Ovary (tissue), 9 donors: ENCODE data around the gene CALML5. TPM values are rescaled to one million over a fixed set of nuclear protein-coding genes. Genes with fewer than 3 reads are reported as not detected.

Experiments used
- DNase-seq, 5 donors: peaks; one replicate each; pipeline ENCODE4 v3.0.0-alpha.2; 2019 to 2020
- H3K27ac ChIP-seq, 2 donors: fragments of 200-600 bp; one replicate each; pipeline versions ENCODE4 v1.5.1 to v1.8.0; 2019 to 2022
- H3K27me3 ChIP-seq: fragments of 200-600 bp; one replicate; pipeline ENCODE4 v1.8.0; 2022
- H3K36me3 ChIP-seq: fragments of 200-600 bp; sonication (generic); one replicate; pipeline ENCODE4 v1.5.1; 2019
- H3K4me1 ChIP-seq: one replicate; pipeline ENCODE4 v1.8.1; 2013; ENCODE audit warnings: mild to moderate bottlenecking, moderate library complexity; ENCODE audit not compliant: insufficient read depth
- H3K4me3 ChIP-seq: fragments of 200-600 bp; sonication (generic); one replicate; pipeline ENCODE4 v1.5.1; 2017
- H3K9me3 ChIP-seq, 2 donors: fragments of 200-600 bp in 1 of 2; sonication (generic) in 1 of 2; one replicate each; pipeline versions ENCODE4 v1.5.1 to v1.8.1; 2013 to 2019; ENCODE audit warnings: mild to moderate bottlenecking in 1 of 2, moderate library complexity in 1 of 2
- EP300 ChIP-seq: sonication (generic); formaldehyde crosslinking; IDR thresholded peaks from one replicate; pipeline ENCODE4 v1.6.1; 2017; ENCODE audit warnings: antibody characterized with exemption
- POLR2A ChIP-seq: fragments of 450-650 bp; IDR thresholded peaks from one replicate; pipeline ENCODE4 v1.6.1; 2017; ENCODE audit warnings: antibody characterized with exemption, mild to moderate bottlenecking, moderate library complexity
- WGBS, 3 donors: extraction: QIAGEN DNeasy Blood & Tissue Kit in 1 of 3; methylation state at CpG; one replicate each; pipeline versions ENCODE4 v1.1.5 to v1.1.7; 2013 to 2017; 5-methylcytosine and 5-hydroxymethylcytosine counted together
- intact Hi-C, 4 donors: fragments of 100-400 bp; cut with DNase I; formaldehyde crosslinking; loops; one replicate each; pipeline versions ENCODE4 v1.11.0 to v1.15.1; 2022 to 2023
- polyA plus RNA-seq, 2 donors: library from polyadenylated mRNA; stranded (reverse); fragments of 200-250 nt in 1 of 2; fragments of 350-450 nt in 1 of 2; fragmentation: Illumina TruSeq in 1 of 2; extraction: RNeasy Lipid Tissue Mini Kit (QIAGEN cat#74804) in 1 of 2; gene quantifications; one replicate each; pipeline ENCODE4 v1.2.3, GENCODE V29; 2013 to 2014
- total RNA-seq, 7 donors: library from RNA; depleted of rRNA in 2 of 7; stranded (reverse); fragments of >200 nt in 2 of 7; fragmentation: NEBNext Ultra II Directional in 3 of 7; extraction: Animal tissue kit (Norgen Biotek cat#: 25700) in 3 of 7; gene quantifications; one replicate each; pipeline versions ENCODE4 v1.1.0 to v1.2.4, GENCODE V29; 2016 to 2023
- TF ChIP-seq, protein P1 (sequence below), 3 donors: fragments of 450-650 bp in 2 of 3; fragments of 200-600 bp in 1 of 3; IDR thresholded peaks; one replicate each; pipeline versions ENCODE4 v1.5.1 to v1.8.0; 2016 to 2022; ENCODE audit warnings: antibody characterized with exemption in 3 of 3, mild to moderate bottlenecking in 1 of 3
- donor health status: DM: no; HTN: no; CAD: no; lungs with moderate emphysema.
- donor health status: DM: no; HTN: no; CAD: no.
- donor health status: Bipolar disorder and iron deficiency.
- donor health status: DM: yes; HTN: yes; CAD: no.
- donor health status: DM: no; HTN: no; CAD: no.
- donor health status: DM: yes; HTN: yes; CAD: no.

The CALML5 gene
- total and polyA plus RNA-seq, 9 donors = 1.7 TPM; not detected in 8

DNA sequence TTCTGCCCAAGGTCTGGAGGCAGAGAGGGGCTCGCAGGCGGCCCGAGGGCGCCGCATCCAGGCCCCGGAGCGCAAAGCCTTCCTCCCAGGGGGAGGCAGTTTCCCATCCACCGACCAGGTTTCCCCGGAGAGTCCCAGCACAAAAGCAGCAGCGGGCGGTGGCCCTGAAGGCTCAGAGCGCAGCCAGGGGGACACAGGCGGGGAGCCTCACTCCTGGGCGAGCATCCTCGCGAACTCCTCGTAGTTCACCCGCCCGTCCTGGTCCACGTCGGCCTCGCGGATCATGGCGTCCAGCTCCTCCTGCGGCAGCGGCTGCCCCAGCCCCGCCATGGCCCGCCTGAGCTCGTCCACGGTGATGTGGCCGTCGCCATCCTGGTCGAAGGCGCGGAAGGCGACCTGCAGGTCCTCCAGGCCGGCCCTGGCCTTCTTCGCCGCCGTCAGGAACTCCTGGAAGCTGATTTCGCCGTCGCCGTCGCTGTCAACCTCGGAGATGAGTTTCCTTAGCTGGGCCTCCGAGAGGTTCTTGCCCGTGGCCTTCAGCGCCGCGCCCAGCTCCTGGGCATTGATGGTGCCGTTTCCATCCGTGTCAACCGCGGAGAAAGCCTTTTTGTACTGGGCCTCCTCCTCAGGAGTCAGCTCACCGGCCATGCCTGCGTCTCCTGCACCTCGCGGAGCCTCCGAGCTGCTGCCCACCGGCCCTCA is 428 bp downstream of the CALML5 start:
- H3K36me3 ChIP-seq = no peaks in the 10 kb centered on the region

DNA sequence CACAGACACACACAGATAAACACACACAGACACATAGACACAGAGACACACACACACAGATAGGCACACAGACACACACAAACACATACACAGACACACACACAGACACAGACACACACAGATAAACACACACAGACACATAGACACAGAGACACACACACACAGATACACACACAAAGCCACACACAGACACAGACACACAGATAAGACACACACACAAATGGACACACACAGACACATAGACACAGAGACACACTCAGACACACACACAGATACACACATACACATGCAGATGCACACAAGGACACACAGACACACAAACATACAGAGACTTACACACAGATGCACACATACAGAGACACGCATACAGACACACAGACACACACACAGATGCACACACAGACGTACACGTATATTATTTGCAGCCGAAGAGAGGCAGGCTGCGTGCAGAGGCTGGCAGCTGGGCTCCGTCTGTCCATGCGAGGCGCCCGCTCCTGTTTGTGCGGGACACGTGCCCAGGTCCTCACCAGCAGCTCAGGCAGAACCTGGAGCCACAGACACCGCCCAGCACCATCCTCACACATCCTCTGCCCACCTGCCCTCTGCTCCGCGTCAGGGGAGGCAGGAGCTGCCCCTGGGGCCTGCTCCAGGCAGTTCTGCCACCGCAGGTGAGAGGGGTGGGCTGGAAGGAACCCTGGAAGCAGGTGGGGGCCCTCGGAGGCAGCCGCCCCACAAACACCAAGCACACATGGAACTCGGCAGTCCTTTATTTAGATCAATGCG is 1.2 kb downstream of the CALML5 start:
- TF ChIP-seq EP300 (no peak), POLR2A (no peak)
- TF ChIP-seq, protein P1, sequence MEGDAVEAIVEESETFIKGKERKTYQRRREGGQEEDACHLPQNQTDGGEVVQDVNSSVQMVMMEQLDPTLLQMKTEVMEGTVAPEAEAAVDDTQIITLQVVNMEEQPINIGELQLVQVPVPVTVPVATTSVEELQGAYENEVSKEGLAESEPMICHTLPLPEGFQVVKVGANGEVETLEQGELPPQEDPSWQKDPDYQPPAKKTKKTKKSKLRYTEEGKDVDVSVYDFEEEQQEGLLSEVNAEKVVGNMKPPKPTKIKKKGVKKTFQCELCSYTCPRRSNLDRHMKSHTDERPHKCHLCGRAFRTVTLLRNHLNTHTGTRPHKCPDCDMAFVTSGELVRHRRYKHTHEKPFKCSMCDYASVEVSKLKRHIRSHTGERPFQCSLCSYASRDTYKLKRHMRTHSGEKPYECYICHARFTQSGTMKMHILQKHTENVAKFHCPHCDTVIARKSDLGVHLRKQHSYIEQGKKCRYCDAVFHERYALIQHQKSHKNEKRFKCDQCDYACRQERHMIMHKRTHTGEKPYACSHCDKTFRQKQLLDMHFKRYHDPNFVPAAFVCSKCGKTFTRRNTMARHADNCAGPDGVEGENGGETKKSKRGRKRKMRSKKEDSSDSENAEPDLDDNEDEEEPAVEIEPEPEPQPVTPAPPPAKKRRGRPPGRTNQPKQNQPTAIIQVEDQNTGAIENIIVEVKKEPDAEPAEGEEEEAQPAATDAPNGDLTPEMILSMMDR (IDR thresholded peaks at IDR 0.05) = no peak
- no peaks in the 10 kb centered on the region for H3K27me3 ChIP-seq
- H3K4me3 ChIP-seq = no peak overlapping the region
- DNase-seq = peak in 1 of 5 donors; percentile 8
- no peaks in the 10 kb centered on the region for H3K36me3 ChIP-seq
- H3K27ac ChIP-seq = no peak overlapping the region
- no peaks in the 10 kb centered on the region for H3K4me1 ChIP-seq
- 87 to 94% (median 90%) methylated on average over 17 to 19 of the region's 19 CpGs for WGBS, 3 donors
- H3K9me3 ChIP-seq = no peaks in the 10 kb centered on the region
- intact Hi-C loops = no loop called here

More for the DNA sequence above, 428 bp downstream of the CALML5 start:
- no peak overlapping the region for H3K4me3 ChIP-seq
- WGBS, 3 donors = 93 to 96% (median 95%) methylated on average over 61 of the region's 61 CpGs
- intact Hi-C loops = no loop called here
- no peaks in the 10 kb centered on the region for H3K4me1 ChIP-seq
- H3K27me3 ChIP-seq = no peaks in the 10 kb centered on the region
- H3K27ac ChIP-seq = no peak overlapping the region
- H3K9me3 ChIP-seq = no peaks in the 10 kb centered on the region
- DNase-seq = peak in 1 of 5 donors; percentile 15
- TF ChIP-seq EP300 (no peak), POLR2A (no peak)
- TF ChIP-seq, protein P1 (IDR thresholded peaks at IDR 0.05) = no peak

DNA sequence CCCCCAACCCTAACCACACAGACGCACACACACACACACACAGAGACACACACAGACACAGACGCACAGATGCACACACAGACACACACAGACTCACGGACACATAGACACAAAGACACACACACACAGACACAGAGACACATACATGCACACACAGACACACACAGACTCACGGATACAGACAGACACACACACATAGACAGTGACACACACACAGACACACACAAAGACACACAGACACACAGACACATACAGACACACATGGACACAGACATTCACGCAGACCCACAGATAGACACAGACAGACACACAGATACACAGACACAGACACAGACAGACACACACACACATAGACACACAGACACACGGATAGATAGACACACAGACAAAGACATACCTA is 2.1 kb downstream of the CALML5 start:
- Histone ChIP-seq H3K4me3 (no peak overlapping the region), H3K4me1 (no peaks in the 10 kb centered on the region), H3K27me3 (no peaks in the 10 kb centered on the region), H3K36me3 (no peaks in the 10 kb centered on the region), H3K27ac (no peak overlapping the region), H3K9me3 (no peaks in the 10 kb centered on the region)
- DNase-seq = no peak
- 75 to 93% (median 77%) methylated on average over 6 of the region's 6 CpGs for WGBS, 3 donors
- TF ChIP-seq, protein P1 (IDR thresholded peaks at IDR 0.05) = no peak
- TF ChIP-seq POLR2A (no peak), EP300 (no peak)
- intact Hi-C loops = no loop called here

DNA sequence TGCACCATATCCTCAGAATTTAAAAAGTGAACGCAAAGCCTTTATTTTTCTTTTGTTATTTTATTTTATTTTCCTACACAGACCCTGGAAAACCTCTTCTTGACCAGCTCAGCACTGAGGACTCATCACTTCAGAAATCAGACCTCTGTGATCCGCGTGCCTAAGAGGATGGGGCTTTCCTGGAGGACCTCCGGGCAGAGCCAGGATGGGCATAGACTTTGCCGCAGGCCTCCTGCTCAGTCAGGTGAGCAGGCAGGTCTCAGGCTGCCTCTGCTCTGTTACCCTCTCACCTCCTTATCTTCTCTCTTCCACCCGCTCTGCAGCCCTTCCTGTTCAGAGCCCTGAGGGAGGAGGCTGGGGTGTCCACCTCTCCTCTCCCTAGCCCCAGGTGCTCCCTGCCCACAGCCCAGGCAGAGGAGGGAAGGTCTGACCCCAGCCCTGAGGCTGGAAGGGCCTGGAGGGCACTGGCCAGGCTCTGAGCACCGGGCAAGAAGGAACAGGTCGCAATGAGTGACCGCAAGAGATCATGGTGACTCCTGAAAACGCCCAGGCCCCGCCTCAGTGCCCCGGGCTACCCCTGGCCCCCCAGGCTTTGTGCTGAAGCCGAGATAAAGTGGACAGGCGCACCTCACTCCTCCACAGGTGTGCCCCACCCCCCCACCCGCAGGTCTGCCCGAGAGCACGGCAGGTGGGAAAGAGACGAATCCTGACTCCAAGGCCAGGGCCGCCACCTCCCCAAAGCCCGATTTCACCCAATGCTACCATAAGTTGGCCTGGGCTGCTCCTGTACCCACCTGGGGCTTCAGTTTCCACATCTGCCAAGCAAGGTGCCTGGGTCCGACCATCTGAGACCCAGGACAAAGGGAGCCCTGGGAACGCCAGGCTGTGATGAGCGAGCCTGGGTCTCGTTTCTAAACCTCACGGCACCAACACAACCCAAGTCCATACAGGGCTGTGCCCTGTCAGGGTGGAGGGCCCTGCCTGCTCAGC is 2.8 kb downstream of the CALML5 start:
- H3K4me1 ChIP-seq = no peaks in the 10 kb centered on the region
- no peak for DNase-seq
- H3K4me3 ChIP-seq = no peak overlapping the region
- WGBS, 3 donors = 85% methylated on average over 23 to 25 of the region's 25 CpGs
- intact Hi-C loops = no loop called here
- no peak overlapping the region for H3K27ac ChIP-seq
- TF ChIP-seq, protein P1 (IDR thresholded peaks at IDR 0.05) = no peak
- no peak for TF ChIP-seq POLR2A
- TF ChIP-seq EP300 = no peak
- no peaks in the 10 kb centered on the region for H3K9me3 ChIP-seq
- no peaks in the 10 kb centered on the region for H3K27me3 ChIP-seq
- H3K36me3 ChIP-seq = no peaks in the 10 kb centered on the region
